Kidney epithelial cell (primary cell): ENCODE results near the gene PRELID1. TPM values are rescaled to one million over a fixed set of nuclear protein-coding genes. Genes with fewer than 3 reads are reported as not detected.
A peak's percentile ranks its signal among the peaks of the same experiment; 100 is the strongest.

Source experiments
- DNase-seq: peaks from one replicate; pipeline ENCODE4 v3.0.0-alpha.2; 2010; ENCODE audit warnings: low read depth
- H3K27me3 ChIP-seq: 2 replicates; pipeline ENCODE4 v1.6.0; 2011; ENCODE audit warnings: low read length; ENCODE audit not compliant: control insufficient read depth, insufficient read depth
- H3K36me3 ChIP-seq: 2 replicates; pipeline ENCODE4 v1.5.1; 2011; ENCODE audit warnings: low read length; ENCODE audit not compliant: control insufficient read depth, insufficient read depth
- H3K4me3 ChIP-seq: 2 replicates; pipeline ENCODE4 v1.5.1; 2011; ENCODE audit warnings: low read depth, mild to moderate bottlenecking, control low read depth, low read length
- total RNA-seq: library from RNA; depleted of rRNA; stranded (reverse); fragments of >200 nt; gene quantifications from 2 replicates; pipeline ENCODE4 v1.2.3, GENCODE V29; 2015
- TF ChIP-seq, protein P1 (sequence below): IDR thresholded peaks from 2 replicates; pipeline ENCODE4 v1.5.1; 2011; ENCODE audit warnings: mild to moderate bottlenecking, moderate library complexity, low read length, control low read depth, inconsistent platforms; ENCODE audit not compliant: insufficient read depth, poor library complexity, severe bottlenecking

PRELID1 gene
- total RNA-seq, 1 donor from 2014 or later, result 178 TPM

DNA sequence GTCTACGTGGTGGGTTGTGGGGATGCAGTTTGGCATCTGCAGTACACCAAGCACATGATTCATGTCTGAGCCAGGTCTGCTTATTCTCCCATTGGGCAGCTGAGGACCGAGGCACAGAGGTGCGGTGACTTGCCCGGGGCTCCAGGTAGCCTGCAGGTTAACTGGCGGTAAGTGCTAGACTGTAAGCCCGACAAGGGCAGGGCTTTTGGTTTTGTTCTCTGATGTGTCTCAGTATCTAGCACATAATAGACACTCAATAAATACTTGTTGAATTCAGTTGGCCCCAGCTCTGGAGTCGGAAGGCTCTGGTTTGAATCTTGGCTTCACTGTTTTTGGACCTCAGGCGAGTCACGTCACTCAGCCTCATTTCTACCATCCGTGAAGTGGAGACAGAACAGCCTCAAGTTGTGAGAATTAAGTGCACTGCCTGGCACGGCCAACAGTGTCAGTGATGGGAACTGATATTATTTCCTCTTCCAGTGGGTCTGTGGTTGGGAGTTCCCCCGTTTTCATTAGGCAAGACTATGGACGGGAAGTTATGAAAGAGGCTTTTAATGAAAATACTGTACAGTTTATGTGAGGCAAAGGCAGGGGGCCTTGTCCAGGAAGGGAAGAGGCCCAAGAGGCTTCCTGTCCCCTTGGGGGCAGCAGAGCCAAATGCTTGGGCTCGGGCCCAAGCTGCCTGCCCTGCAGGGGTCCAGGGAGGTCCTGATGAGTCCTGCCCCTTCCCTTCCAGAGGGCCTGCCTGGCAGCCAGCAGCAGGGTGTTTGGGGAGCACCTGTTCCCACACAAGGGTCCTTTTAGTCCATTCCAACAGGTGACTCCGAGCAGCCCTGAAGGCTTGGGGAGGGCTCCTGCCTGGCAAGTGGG is 3.3 kb downstream of the PRELID1 start:
- H3K4me3 ChIP-seq, result no peak overlapping the region
- no peaks in the 10 kb centered on the region for H3K27me3 ChIP-seq
- no peak for DNase-seq
- TF ChIP-seq, protein P1, sequence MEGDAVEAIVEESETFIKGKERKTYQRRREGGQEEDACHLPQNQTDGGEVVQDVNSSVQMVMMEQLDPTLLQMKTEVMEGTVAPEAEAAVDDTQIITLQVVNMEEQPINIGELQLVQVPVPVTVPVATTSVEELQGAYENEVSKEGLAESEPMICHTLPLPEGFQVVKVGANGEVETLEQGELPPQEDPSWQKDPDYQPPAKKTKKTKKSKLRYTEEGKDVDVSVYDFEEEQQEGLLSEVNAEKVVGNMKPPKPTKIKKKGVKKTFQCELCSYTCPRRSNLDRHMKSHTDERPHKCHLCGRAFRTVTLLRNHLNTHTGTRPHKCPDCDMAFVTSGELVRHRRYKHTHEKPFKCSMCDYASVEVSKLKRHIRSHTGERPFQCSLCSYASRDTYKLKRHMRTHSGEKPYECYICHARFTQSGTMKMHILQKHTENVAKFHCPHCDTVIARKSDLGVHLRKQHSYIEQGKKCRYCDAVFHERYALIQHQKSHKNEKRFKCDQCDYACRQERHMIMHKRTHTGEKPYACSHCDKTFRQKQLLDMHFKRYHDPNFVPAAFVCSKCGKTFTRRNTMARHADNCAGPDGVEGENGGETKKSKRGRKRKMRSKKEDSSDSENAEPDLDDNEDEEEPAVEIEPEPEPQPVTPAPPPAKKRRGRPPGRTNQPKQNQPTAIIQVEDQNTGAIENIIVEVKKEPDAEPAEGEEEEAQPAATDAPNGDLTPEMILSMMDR, result no peak
- peaks cover 1% of the 10 kb centered on the region for H3K36me3 ChIP-seq

DNA sequence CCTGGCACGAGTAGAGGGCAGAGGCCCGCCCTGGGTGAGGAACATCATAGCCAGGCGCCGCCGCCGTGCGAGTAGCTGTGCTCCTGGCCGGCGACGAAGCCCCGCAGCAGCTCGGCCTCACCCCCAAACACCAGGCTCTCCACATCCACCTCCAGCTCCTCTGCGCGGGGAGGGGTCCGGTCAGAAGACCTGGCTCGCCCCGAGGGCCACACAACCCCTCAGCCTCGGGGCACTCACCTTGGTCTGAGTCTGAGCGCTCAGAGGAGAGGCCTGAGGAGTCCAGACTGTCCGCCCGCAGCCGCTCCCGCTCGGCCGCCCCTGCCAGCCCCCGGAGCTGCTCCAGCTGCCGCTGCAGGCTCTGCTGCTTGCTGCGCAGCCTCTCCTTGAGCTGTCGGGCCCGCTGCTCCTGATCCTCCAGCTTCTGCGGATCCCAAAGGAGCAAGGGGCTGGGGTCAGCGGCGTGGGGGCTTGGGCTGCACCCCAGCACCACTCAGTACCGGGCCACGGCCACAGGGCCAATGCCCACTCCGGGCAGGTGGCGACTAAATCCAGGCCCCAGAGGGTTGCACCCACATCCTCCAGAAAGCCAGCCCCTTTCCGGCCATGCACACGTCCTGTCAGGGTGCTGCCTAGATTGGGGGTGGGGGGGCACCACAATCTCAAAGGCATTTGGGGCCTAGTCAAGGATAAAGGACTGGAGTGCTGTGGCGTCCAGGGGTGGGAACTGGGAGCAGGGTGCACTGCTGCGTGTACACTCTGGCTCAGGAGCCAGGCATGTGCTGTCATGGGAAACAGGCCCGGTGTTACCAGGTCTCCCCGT is 4.2 kb downstream of the PRELID1 start:
- TF ChIP-seq, protein P1, result no peak
- DNase-seq, result no peak
- Histone ChIP-seq H3K4me3 (no peak overlapping the region), H3K27me3 (no peaks in the 10 kb centered on the region), H3K36me3 (peaks cover 1% of the 10 kb centered on the region)

DNA sequence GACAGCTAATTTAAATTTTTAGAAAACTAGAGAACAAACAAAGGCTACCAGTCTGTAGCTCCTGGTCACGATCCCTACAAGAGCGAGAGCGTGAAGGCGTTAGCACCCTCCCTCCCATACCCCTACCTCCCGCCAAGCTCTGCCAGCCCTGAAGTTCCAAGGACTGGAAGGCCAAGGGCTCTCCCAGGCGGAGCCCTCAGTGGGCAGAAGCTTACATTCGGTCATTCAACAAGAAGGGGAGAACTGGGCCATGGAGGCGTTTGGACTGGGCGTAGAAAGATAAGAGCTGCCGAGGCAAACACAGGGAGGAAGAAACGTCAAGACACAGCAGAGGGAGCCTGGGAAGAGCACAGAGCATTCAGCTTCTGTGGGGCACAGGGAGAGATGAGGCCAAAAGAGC is 5.1 kb downstream of the PRELID1 start:
- H3K36me3 ChIP-seq, result peaks cover 1% of the 10 kb centered on the region
- no peaks in the 10 kb centered on the region for H3K27me3 ChIP-seq
- no peak for DNase-seq
- H3K4me3 ChIP-seq, result no peak overlapping the region
- TF ChIP-seq, protein P1, result no peak

DNA sequence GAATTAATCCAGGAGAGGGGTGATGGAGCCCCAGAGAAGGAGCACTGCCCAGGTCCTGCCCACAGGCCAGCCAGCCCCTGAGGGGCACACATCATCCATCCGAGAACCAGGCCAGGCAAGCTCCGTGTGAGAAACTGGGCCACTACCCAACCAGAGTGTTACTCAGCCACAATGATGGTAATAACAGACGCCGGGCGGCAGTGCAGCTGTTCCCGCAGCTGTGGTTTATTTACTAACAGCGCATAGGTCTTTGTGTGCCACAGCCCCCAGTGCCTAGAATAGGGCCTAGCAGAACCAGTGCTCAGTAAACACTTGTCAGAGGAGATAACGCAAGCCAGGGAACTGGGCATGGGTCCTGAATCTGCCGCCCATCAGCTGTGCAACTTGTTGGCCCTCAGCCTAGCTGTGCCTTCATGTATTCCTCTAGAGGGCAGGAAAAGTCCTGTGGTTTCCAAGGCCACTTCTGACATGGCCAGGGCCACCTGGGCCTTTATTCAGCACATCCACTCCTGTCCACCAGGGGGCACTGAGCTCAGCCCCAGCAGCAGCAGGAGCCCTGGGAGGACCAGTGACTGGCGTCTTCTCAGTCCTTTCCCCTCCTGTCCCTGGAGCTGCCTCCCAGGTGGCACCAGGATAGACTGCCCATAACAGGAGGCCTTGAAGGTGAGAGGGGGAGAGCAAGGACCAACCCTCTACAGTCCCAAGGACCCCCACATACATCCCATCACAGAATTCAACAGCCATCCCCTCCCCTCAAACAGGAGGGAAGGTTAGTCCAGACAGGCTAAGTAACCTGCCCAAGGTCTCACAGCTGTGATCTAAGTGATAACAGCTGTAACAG is 6.0 kb downstream of the PRELID1 start:
- TF ChIP-seq, protein P1, result peak; percentile 96
- no peaks in the 10 kb centered on the region for H3K27me3 ChIP-seq
- H3K4me3 ChIP-seq, result no peak overlapping the region
- peaks cover 1% of the 10 kb centered on the region for H3K36me3 ChIP-seq
- no peak for DNase-seq

DNA sequence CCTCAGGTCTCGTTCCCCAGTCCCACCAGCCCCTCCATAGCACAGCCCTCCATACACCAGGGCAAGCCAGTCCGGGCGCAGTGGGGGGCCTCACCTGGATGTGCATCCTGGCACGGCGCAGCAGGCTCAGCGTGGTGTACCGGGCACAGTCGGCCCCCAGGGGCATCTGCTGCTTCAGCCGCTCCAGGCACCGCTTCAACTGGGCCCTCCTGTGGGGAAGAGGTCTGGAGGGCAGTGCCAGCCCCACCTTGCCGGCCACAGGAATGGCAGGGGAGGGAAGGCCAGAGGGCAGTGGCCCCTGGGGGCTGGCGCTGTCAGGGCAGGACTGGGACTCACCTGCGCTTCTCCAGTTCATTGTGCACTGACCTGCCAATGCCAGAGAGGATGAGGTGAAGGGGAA is 6.7 kb downstream of the PRELID1 start:
- peak overlapping the region; percentile 46 for H3K4me3 ChIP-seq
- peaks cover 1% of the 10 kb centered on the region for H3K36me3 ChIP-seq
- DNase-seq, result no peak
- TF ChIP-seq, protein P1, result no peak
- no peaks in the 10 kb centered on the region for H3K27me3 ChIP-seq
